ENCODE measurements around the gene SLAMF7. TPM values are rescaled to one million over a fixed set of nuclear protein-coding genes. Genes with fewer than 3 reads are reported as not detected.
"Not testable (repeated sequence)": the region's sequence is repeated elsewhere in the genome, so short reads cannot be mapped to it uniquely, and the experiment has no call there.

SLAMF7 gene
- total RNA-seq, 1 donor from 2014 or later = not detected

DNA sequence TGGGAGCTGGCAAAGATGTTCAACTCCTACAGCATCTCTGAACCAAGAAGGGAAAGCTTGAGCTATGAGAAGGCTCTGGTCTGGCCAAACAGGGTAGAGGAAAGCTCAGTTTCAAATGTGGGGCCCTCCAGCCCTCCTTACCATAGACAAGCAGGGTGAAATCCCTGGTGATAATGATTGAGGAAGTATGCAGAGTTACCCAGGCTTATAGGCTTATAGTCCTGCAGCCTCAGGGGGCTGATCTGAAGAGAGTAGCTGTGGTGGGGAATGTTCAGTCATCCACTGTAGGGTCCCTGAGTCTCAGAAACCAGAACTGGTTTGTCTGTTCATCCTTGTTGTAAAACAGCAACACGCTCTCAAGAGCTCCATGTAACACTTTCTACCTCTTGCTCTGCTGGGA is 37.1 kb downstream of the SLAMF7 start:
- no peak for DNase-seq

- no peak for DNase-seq
Observed at GRCh38 chr1:160777486-160778089, 38.5 kb downstream of the SLAMF7 start.

- no peak for DNase-seq
Observed at GRCh38 chr1:160778976-160779375, 39.9 kb downstream of the SLAMF7 start.

DNA sequence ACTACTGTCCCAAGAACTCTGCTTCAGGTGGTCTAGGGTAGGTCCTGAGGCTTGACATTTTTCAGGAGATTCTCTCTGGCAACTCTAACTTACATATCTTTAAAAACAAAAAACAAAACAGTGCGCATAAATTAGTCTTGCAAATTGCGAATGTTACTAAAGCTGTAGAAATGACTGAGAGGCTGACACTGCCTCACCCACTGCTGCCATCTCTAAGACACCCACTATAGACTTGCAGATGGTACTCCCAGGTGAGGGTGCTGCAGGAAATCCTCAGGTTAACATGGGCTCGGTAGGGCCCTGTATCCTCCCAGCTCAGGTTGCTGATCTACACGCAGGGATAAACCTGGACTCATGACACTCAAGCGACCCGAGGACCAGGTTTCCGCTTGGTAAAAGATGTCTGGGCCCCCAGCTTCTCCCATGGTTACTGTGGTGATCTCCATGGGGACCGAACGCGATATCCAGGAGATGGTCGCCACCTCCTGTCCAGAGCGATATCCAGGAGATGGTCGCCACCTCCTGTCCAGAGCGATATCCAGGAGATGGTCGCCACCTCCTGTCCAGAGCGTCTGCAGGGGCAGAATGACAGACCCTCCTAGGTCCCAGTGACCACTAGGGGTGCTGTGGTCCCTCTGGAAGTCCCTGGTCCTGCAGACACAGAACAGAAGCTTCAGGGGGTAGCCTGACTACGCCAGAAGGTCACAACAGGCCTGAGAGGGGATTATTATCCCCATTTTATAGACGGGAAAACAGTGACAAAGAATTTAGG is 40.8 kb downstream of the SLAMF7 start:
- DNase-seq = no peak

- DNase-seq = no peak
Observed at GRCh38 chr1:160780398-160780755, 41.3 kb downstream of the SLAMF7 start.

DNA sequence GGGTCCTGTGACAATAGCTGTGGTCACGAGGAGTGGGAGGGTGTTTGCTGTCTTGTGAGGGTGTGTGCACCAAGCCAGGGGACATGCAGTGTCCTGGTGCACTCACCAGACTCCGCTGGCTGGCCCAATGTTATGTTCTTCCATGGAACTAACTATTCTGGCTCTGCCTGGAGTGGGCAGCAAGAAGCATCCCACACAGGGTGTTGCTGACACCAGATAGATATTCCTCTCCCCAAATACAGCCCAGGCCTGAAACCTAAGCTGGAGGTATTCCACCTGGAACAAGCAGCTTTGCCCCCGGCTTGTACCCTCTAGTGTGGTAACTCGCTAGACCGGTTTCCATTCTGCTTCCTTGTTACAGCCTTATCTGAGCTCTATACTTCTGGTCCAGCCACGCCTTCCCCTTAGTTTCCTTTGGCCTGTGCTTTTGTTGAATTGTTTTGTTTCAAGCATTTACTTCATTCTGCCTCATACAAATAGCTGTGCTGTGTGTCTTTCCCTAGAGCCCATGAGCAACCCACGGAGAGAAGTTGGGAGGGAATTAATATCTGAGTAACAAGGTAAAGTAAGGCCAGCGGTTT is 42.2 kb downstream of the SLAMF7 start:
- DNase-seq = no peak

- no peak for DNase-seq
Observed at GRCh38 chr1:160781914-160782689, 43.1 kb downstream of the SLAMF7 start.

GRCh38 chr1:160782988-160783765 is 44.1 kb downstream of the SLAMF7 start:
- DNase-seq = not testable (repeated sequence)

- DNase-seq = no peak
Observed at GRCh38 chr1:160789051-160789701, 50.1 kb downstream of the SLAMF7 start.

DNA sequence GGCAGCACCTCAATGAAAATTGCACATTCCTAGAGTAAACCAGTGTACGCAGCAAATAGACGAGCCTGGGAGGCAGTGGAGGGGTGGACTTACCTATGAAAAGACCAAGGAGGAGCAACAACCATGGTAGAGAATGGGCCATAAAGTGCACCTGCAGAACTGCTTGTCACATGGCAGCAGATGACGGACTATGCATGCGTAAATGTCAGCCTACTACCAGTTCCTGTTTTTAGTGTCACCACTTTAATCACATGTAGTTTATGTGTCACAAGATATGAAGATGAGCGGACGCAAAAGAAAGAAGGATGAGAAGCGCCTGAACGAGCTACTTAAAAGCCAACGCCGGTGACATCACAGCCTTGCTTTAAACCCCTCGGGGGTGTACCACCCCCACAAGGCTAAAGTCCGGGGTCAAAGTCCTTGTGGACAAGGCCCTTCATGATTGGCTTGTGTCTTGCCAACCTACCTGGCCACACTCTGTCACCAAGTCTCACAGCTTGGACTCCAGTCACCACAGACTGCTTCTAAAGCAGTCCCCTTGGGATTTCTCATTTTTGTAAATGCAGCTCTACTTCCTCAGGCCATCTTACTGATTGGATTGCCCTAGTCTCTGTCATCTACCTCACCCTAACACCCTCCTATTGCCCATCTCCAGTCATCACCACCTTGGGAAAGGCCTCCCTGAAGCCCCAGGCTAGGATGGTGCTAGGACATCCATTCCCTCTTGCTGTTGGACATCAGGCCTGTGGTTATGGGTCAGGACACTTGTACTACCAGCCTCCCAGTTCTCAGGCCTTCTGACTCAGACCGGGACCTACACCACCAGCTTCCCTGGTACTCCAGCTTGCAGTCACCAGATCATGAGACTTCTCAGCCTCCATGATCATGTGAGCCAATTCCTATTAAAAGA is 50.9 kb downstream of the SLAMF7 start:
- DNase-seq = no peak

- DNase-seq = no peak
Observed at GRCh38 chr1:160794376-160794775, 55.3 kb downstream of the SLAMF7 start.

DNA sequence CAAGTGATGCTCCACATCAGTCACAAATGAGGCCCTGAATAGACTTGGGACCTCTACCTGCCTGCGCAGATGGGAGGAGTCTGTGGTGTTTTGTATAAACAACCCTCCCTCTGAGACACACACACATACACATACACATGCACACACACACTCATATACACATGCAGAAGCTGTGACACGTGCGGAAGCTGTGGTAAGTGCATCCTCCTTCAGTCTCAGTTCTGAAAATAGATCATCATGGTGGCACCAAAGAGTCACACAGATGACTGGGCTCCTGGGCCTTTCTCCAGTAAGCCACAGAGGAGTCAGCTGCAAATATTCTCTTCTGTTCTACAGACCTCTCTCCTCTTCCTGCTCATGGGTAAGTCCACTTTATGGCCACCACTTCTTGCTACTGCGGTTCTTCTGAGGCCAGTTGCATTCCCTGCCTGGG is 56.9 kb downstream of the SLAMF7 start, which contains the start of gene LY9:
TSS of gene LY9 (plus strand) at position 224 of the 433 bp plus-strand sequence. CDS start at position 238, 14 bp downstream.
- DNase-seq = no peak

DNA sequence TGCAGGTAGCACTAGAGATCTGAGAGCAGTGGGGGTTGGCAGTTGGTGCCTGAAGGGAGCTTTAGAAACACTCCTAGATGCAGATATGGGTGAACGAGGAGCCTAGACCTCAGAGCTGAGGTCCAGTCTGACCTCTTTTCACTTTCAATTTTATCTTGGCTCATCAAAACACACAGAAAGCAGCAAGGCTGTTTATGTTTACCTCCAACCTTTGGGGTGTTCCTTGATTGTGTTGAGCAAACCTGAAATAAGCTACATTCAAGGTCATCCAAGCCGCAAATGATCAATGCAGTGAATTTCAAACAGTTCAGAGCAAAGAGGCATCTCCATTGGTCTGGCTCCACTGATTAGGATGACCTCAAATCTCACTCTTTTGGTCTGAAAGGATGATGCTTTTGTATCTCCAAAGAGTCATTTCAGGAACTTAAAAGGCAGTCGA is 58.2 kb downstream of the SLAMF7 start:
- no peak for DNase-seq

DNA sequence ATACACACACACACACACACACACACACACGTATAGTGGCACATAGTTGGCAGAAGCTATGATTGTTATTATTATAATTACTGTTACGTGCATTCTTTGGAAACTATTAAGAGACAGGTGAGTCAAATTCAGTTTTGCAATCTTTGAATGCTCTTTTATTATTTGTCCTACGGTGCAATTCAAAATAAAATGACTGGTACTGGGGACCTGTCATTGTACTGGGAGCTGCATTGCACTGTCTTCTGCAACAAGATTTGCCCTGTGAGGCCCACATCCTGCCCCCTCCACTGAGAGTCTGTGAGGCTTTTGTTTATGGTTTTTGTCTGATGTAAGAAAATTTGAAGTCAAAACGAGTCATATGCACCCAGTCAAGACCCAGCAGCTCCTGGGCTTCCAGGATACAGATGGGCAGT is 58.8 kb downstream of the SLAMF7 start:
- no peak for DNase-seq

GRCh38 chr1:160798439-160798838 is 59.4 kb downstream of the SLAMF7 start:
- no peak for DNase-seq

DNA sequence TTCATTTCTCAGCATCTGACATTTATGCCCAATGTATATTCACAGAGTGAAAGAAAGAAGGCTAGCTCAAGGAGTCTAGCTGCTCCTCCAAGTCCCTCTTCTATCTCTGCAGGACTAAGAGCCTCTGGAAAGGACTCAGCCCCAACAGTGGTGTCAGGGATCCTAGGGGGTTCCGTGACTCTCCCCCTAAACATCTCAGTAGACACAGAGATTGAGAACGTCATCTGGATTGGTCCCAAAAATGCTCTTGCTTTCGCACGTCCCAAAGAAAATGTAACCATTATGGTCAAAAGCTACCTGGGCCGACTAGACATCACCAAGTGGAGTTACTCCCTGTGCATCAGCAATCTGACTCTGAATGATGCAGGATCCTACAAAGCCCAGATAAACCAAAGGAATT is 60.6 kb downstream of the SLAMF7 start:
- no peak for DNase-seq

DNA sequence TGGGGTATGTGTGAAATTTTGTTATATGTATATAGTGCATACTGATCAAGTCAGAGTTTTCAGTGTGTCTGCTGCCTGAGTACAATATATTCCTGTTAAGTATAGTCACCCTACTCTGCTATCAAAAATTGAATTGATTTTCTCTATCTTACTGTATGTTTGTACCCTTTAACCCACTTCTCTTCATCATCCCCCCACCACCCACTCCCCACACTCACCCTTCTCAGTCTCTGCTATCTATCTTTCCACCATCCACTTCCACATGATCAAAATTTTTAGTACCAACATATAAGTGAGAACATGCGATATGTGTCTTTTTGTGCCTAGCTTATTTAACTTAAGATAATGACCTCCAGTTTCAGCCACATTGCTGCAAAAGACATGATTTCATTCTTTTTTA is 61.1 kb downstream of the SLAMF7 start:
- DNase-seq = no peak

DNA sequence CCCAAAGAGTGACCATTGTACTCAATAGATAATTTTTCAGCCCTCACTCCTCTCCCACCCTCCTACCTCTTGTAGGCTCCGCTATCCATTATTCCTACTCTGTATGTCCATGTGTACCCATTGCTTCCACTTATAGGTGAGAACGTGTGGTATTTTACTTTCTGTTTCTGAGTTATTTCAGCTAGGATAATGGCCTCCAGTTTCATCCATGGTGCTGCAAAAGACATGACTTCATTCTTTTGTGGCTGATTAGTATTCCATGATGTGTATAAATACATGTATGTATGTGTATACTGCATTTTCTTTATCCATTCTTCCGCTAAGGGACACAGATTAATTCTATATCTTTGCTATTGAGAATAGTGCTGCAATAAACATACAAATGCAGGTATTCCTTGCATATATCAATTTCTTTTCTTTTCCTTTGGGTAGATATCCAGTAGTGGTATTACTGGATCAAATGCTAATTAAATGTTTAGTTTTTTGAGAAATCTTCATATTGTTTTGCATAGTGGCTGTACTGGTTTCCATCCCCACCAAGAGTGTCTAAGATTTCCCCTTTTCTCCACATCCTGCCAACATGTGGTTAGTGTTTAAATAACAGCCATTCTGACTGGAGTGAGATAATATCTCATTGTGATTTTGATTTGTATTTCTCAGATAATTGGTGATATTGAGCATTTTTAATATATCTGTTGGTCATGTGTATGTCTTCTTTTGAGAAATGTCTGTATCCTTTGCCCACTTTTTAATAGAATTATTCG is 61.8 kb downstream of the SLAMF7 start:
- no peak for DNase-seq

DNA sequence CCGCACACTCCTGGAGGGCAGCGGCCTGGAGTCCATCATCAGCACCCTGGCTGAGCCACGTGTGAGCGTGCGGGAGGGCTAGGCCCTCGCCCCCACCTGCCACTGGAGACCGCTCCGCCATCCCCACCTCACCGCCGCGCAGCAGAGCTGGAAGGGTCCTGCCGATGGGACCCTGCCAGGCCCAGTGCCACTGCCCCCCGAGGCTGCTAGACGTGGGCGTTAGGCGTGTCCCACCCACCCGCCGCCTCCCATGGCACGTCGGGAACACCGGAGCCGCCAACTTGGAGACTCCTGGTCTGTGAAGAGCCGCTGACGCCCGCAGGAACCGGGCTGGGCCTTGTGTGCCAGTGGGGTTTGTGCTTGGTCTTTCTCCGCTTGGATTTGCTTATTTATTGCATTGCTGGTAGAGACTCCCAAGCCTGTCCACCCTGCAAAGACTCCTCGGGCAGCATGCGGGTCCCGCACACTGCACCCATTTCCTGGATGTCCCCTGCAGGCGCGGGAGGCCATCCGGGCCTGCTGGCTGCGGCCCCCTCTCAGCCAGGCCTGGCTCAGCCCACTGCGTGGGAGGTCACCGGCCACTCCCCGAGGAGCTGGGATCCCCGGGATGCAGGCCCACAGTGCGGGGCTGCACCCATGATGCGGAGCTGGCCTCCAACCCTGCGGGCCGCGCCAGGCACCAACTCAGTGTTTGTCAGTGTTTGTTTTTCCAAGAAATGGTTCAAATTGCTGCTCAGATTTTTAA is 63.0 kb downstream of the SLAMF7 start:
- no peak for DNase-seq
